ENCODE data around the gene NOL7. TPM values are rescaled to one million over a fixed set of nuclear protein-coding genes. Genes with fewer than 3 reads are reported as not detected.

Gene NOL7
- total RNA-seq, 1 experiment from 2014 or later, result 102 TPM

- BruUV-seq (replicated peaks), result TSS peak; percentile 73
- H3K27me3 ChIP-seq (replicated peaks; ENCODE audit: insufficient read depth, low read depth, low read length, poor library complexity), result no peaks in the 10 kb centered on the region
- ChIA-PET CTCF (interaction anchor here (1.0 to 1.4 kb wide), 4 partner anchors 10 to 279 kb away, joined by 3 to 15 read pairs (median 6); partner anchors contain the start of genes GFOD1 and SIRT5), POLR2A (ENCODE audit: low non-redundant PET) (interaction anchor here (0.6 kb wide), 1 partner anchor 11 kb away, joined by 5 read pairs; no protein-coding TSS in a partner anchor)
- peak; percentile 55 for DNase-seq (ENCODE audit: low spot score)
- intact Hi-C loops (cut with micrococcal nuclease; ENCODE audit: unreplicated experiment), result loop anchor here (2.0 kb wide), 1 partner anchor 278 kb away; no protein-coding TSS in a partner anchor
- H3K4me3 ChIP-seq (ENCODE audit: low read depth, low read length, poor library complexity, severe bottlenecking), result peak overlapping the region; percentile 91
- peaks cover 27% of the 10 kb centered on the region for H3K36me3 ChIP-seq (ENCODE audit: insufficient read depth, low read length, poor library complexity, severe bottlenecking)
- H3K9me3 ChIP-seq (ENCODE audit: low read depth, low read length, poor library complexity, severe bottlenecking), result no peaks in the 10 kb centered on the region
- H3K4me1 ChIP-seq (ENCODE audit: insufficient read depth, low read length, poor library complexity, severe bottlenecking), result peaks cover 18% of the 10 kb centered on the region
- peak overlapping the region; percentile 93 for H3K27ac ChIP-seq (ENCODE audit: low read depth, low read length, poor library complexity, severe bottlenecking)
- no peak for TF ChIP-seq EZH2 (IDR thresholded peaks at IDR 0.05; ENCODE audit: borderline replicate concordance, low read depth, low read length, poor library complexity, severe bottlenecking)
- no peak for TF ChIP-seq CTCF (conservative IDR thresholded peaks at IDR 0.05; ENCODE audit: low read depth, low read length)
Measured at GRCh38 chr6:13614126-13614925, 809 bp upstream of the NOL7 start.

DNA sequence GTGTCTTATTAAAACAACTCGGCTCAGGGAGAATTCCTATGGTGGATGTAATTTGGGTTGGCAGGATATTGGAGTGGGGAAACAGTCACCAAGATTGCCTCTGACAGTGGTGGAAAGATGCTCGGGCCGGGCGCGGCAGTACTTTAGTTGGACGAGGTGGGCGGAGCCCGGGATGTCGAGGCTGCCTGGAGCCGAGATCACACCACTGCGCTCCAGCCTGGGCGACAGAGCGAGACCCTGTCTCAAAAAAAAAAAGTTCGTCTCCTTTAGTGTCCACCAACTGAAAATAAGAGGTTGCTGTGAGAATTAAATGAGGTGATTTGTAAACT is 621 bp downstream of the NOL7 start:
- BruUV-seq (replicated peaks), result TSS peak; percentile 33
- CTCF ChIA-PET, result interaction anchor here (0.6 to 1.4 kb wide), 7 partner anchors 9 to 281 kb away, joined by 3 to 15 read pairs (median 4); partner anchors contain the start of genes GFOD1 and SIRT5
- intact Hi-C loops (cut with micrococcal nuclease; ENCODE audit: unreplicated experiment), result loop anchor here (2.0 kb wide), 1 partner anchor 279 kb away; no protein-coding TSS in a partner anchor

GRCh38 chr6:13617066-13617465 is 1.9 kb downstream of the NOL7 start:
- intact Hi-C loops (cut with micrococcal nuclease; ENCODE audit: unreplicated experiment), result no loop called here

More for the DNA sequence above, 621 bp downstream of the NOL7 start:
- POLR2A ChIA-PET (ENCODE audit: low non-redundant PET), result no interaction called here
- peaks cover 41% of the 10 kb centered on the region for H3K36me3 ChIP-seq (ENCODE audit: insufficient read depth, low read length, poor library complexity, severe bottlenecking)
- peak overlapping the region; percentile 93 for H3K27ac ChIP-seq (ENCODE audit: low read depth, low read length, poor library complexity, severe bottlenecking)
- no peaks in the 10 kb centered on the region for H3K27me3 ChIP-seq (replicated peaks; ENCODE audit: insufficient read depth, low read depth, low read length, poor library complexity)
- TF ChIP-seq CTCF (conservative IDR thresholded peaks at IDR 0.05; ENCODE audit: low read depth, low read length), result no peak
- no peak for TF ChIP-seq EZH2 (IDR thresholded peaks at IDR 0.05; ENCODE audit: borderline replicate concordance, low read depth, low read length, poor library complexity, severe bottlenecking)
- no peaks in the 10 kb centered on the region for H3K9me3 ChIP-seq (ENCODE audit: low read depth, low read length, poor library complexity, severe bottlenecking)
- H3K4me1 ChIP-seq (ENCODE audit: insufficient read depth, low read length, poor library complexity, severe bottlenecking), result peaks cover 18% of the 10 kb centered on the region
- DNase-seq (ENCODE audit: low spot score), result peak; percentile 48
- H3K4me3 ChIP-seq (ENCODE audit: low read depth, low read length, poor library complexity, severe bottlenecking), result peak overlapping the region; percentile 91

More at GRCh38 chr6:13617066-13617465, 1.9 kb downstream of the NOL7 start:
- Histone ChIP-seq H3K27ac (ENCODE audit: low read depth, low read length, poor library complexity, severe bottlenecking) (no peak overlapping the region), H3K4me3 (ENCODE audit: low read depth, low read length, poor library complexity, severe bottlenecking) (no peak overlapping the region), H3K36me3 (ENCODE audit: insufficient read depth, low read length, poor library complexity, severe bottlenecking) (peaks cover 54% of the 10 kb centered on the region), H3K27me3 (replicated peaks; ENCODE audit: insufficient read depth, low read depth, low read length, poor library complexity) (no peaks in the 10 kb centered on the region), H3K4me1 (ENCODE audit: insufficient read depth, low read length, poor library complexity, severe bottlenecking) (peaks cover 18% of the 10 kb centered on the region), H3K9me3 (ENCODE audit: low read depth, low read length, poor library complexity, severe bottlenecking) (no peaks in the 10 kb centered on the region)
- BruUV-seq (replicated peaks), result no TSS peak
- ChIA-PET CTCF (no interaction called here), POLR2A (ENCODE audit: low non-redundant PET) (no interaction called here)
- no peak for DNase-seq (ENCODE audit: low spot score)
- TF ChIP-seq EZH2 (IDR thresholded peaks at IDR 0.05; ENCODE audit: borderline replicate concordance, low read depth, low read length, poor library complexity, severe bottlenecking) (no peak), CTCF (conservative IDR thresholded peaks at IDR 0.05; ENCODE audit: low read depth, low read length) (no peak)

All from A673 (cell line).